ENCODE results near the gene CDH16.

DNA sequence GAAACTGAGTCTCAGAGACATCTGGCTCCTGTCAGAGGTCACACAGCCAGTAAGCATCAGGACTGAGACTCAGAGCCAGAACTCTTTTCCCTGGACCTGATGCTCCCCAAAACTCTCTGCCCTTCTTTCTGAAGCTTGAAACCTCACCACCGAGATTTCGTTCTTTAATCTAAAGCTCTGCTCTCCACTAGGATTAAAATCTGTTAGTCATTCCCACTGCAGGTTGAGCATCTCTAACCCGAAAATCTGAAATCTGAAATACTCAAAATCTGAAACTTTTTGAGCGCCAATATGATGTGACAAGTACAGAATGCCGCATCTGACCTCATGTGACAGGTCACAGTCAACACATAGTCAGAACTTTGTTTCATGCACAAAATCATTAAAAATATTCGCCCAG, 2.2 kb downstream of the CDH16 start:
- TF ChIP-seq, protein P1, sequence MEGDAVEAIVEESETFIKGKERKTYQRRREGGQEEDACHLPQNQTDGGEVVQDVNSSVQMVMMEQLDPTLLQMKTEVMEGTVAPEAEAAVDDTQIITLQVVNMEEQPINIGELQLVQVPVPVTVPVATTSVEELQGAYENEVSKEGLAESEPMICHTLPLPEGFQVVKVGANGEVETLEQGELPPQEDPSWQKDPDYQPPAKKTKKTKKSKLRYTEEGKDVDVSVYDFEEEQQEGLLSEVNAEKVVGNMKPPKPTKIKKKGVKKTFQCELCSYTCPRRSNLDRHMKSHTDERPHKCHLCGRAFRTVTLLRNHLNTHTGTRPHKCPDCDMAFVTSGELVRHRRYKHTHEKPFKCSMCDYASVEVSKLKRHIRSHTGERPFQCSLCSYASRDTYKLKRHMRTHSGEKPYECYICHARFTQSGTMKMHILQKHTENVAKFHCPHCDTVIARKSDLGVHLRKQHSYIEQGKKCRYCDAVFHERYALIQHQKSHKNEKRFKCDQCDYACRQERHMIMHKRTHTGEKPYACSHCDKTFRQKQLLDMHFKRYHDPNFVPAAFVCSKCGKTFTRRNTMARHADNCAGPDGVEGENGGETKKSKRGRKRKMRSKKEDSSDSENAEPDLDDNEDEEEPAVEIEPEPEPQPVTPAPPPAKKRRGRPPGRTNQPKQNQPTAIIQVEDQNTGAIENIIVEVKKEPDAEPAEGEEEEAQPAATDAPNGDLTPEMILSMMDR (IDR thresholded peaks at IDR 0.05; ENCODE audit: insufficient read depth, low read depth, low read length) = no peak
- no peak for TF ChIP-seq EZH2 (IDR thresholded peaks at IDR 0.05; ENCODE audit: insufficient read depth, low read length)
